Cardiac fibroblast (primary cell): ENCODE measurements around the gene GNLY.
"Not testable (repeated sequence)": the region's sequence is repeated elsewhere in the genome, so short reads cannot be mapped to it uniquely, and the experiment has no call there.

ENCODE experiments used
- DNase-seq, 2 donors: peaks; one replicate each; pipeline versions ENCODE4 v3.0.0 to v3.0.0-alpha.2; 2010; ENCODE audit warnings: low read depth in 2 of 2
- H3K4me3 ChIP-seq, 2 donors: replicated peaks in 1 of 2; 1 replicate in 1 of 2; 2 replicates in 1 of 2; pipeline ENCODE4 v1.5.1; 2011; ENCODE audit warnings: low read depth in 2 of 2, low read length in 2 of 2, mild to moderate bottlenecking in 2 of 2, moderate library complexity in 1 of 2
- TF ChIP-seq, protein P1 (sequence below): IDR thresholded peaks from one replicate; pipeline ENCODE4 v1.5.1; 2011; ENCODE audit warnings: low read depth, mild to moderate bottlenecking, low read length, inconsistent platforms

The GNLY gene

DNA sequence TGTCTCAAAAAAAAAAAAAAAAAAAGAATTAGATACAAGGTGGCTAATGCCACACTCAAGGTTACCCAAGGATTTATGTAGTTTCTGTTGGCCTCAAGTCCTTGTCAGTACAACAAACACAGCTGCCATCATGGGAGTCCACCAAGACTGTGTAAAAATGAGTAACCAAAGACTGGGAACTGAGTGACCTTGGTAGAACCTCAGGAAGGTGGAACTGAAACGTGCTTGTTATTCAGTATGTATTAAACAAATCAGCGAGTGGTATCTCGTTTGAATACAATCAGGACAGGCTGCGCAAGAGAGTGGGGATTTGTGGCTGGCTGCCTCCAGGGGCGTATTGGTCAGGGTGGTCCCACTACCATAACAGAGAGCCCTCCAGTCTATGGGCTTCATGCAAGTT lies 24.6 kb upstream of the GNLY start:
- TF ChIP-seq, protein P1, sequence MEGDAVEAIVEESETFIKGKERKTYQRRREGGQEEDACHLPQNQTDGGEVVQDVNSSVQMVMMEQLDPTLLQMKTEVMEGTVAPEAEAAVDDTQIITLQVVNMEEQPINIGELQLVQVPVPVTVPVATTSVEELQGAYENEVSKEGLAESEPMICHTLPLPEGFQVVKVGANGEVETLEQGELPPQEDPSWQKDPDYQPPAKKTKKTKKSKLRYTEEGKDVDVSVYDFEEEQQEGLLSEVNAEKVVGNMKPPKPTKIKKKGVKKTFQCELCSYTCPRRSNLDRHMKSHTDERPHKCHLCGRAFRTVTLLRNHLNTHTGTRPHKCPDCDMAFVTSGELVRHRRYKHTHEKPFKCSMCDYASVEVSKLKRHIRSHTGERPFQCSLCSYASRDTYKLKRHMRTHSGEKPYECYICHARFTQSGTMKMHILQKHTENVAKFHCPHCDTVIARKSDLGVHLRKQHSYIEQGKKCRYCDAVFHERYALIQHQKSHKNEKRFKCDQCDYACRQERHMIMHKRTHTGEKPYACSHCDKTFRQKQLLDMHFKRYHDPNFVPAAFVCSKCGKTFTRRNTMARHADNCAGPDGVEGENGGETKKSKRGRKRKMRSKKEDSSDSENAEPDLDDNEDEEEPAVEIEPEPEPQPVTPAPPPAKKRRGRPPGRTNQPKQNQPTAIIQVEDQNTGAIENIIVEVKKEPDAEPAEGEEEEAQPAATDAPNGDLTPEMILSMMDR: no peak
- DNase-seq: no peak
- no peak overlapping the region for H3K4me3 ChIP-seq

DNA sequence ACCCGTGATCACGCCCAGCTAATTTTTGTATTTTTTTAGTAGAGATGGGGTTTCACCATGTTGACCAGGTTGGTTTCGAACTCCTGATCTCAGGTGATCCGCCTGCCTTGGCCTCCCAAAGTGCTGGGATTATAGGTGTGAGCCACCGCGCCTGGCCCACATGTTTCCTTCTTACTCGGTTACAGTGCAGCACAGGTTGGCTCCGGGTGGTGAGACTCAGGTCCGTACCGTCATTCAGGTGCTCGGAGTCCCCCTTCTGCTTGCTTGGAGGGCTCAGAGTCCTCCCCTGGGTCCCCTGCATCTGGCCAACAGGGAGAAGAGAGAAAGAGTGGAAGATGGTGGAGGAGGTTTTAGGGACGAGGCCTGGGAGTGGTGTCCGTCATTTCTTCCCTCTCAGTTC lies 23.7 kb upstream of the GNLY start:
- not testable (repeated sequence) for DNase-seq, H3K4me3 ChIP-seq

DNA sequence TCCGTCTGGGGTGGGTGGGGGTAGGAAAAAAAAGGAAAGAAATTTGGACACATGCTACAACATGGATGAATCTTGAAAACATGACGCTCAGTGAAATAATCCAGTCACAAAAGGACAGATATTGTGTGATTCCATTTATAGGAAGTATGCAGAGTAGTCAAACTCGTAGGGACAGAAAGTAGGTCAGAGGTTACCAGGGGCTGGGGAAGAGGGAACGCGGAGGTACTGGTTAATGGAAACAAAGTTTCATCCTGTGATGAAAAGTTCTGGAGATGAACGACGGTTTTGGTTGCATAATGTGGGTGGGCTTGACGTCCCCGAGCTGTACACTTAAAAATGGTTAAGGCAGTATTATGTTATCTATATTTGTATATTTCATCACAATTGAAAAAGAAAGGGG lies 21.7 kb upstream of the GNLY start:
- H3K4me3 ChIP-seq: no peak overlapping the region
- DNase-seq: no peak
- TF ChIP-seq, protein P1: no peak

DNA sequence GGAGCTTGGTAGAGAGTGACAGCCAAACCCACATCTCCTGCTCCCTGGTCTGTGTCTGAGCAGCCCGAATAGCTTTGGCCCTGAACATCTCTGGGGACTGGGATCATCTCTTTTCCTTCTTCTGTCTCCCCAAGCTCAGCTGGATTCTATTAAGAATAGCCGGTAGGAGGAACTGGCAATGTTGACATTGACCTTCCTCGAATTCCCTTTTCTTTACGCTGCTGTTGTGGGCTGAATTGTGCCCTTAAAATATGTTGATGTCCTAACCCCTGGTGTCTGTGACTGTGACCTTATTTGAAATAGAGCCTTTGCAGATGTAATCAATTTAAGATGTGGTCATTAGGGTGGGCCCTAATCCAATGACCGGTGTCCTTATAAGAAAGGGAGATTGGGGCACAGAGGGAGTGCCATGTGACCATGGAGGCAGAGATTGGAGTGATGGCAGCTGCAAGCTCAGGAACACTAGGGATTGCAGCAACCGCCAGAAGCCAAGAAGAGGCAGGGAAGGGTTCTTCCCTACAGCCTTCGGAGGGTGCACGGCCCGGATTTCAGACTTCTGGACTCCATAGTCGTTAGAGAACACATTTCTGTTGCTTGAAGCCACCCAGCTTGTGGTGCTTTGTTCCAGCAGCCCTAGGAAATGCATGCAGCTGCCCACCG lies 20.3 kb upstream of the GNLY start:
- TF ChIP-seq, protein P1: no peak
- H3K4me3 ChIP-seq: no peak overlapping the region
- no peak for DNase-seq

DNA sequence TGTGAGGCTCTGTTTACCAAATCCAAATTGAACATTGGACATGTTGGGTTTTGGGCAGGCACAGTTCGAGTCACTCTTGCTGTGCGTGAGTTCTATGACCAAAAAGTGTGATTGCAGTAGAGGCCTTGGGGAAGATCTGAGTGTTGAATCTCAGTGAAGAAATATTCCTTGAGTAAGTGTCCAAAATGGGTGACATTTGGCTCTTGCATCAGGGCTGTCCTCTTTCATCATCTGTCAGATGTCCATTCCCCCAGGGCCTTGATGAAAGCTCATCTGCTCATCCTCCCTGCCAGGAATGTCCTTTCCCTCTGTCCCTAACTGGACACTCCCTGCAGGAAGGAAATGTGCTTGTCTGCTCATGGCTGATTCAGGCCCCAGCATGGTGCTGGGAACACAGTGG lies 19.7 kb upstream of the GNLY start:
- TF ChIP-seq, protein P1: no peak
- no peak overlapping the region for H3K4me3 ChIP-seq
- peak in 1 of 2 donors; percentile 37 for DNase-seq

DNA sequence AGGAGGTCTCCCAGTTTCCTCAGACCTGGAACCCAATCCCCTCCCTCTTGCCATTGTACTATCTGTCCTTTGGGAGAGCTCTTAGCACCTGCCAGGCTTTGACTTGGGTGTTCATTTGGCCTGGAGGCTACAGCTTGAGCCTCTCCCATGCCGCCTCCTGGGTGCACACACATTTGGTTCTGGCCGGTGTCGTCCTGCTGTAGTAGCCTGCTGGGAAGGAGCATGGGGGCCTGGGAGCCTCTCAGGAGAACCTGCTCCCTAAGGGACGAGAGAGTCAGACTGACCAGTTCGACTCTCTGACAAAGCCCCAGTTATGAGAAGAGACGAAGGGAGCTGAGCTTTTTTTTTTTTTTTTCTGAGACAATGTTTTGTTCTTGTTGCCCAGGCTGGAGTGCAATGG lies 18.7 kb upstream of the GNLY start:
- no peak overlapping the region for H3K4me3 ChIP-seq
- TF ChIP-seq, protein P1: no peak
- no peak for DNase-seq

DNA sequence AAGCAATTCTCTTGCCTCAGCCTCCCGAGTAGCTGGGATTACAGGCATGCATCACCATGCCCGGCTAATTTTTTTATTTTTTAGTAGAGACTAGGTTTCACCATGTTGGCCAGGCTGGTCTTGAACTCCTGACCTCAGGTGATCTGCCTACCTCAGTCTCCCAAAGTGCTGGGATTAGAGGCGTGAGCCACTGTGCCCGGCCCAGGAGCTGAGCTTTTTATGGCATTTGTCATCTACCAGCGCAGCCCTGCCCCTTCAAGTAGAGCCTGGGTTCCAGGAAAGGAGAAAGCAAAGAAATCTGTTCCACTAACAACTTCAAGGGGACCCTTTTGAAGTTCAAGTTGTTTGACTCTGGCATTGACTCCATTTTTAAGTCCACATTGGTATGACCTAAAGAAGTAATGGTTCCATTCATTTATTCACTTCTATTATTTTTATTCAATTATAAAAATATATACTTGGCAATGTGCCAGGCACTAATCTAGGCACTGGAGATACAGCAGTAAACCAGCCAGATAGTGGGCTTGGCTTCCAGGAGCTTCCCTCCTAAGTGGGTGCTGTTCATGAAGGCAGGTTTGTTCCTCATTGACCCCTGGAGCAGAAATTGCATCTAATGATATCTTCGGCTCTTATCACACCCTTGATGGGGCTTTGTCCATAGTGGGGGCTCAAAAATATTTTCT lies 18.2 kb upstream of the GNLY start:
- no peak for DNase-seq
- TF ChIP-seq, protein P1: no peak
- H3K4me3 ChIP-seq: no peak overlapping the region
